GM18508 (cell line): ENCODE data around the gene DPP4.
"Not testable (repeated sequence)": the region's sequence is repeated elsewhere in the genome, so short reads cannot be mapped to it uniquely, and the experiment has no call there.

Experiments
- ATAC-seq: cut with Tn5 transposase; IDR thresholded peaks from one replicate; pipeline ENCODE4 v1.9.1; 2021; ENCODE audit warnings: moderate number of reproducible peaks; ENCODE audit not compliant: insufficient read depth, unreplicated experiment

DPP4 gene

DNA sequence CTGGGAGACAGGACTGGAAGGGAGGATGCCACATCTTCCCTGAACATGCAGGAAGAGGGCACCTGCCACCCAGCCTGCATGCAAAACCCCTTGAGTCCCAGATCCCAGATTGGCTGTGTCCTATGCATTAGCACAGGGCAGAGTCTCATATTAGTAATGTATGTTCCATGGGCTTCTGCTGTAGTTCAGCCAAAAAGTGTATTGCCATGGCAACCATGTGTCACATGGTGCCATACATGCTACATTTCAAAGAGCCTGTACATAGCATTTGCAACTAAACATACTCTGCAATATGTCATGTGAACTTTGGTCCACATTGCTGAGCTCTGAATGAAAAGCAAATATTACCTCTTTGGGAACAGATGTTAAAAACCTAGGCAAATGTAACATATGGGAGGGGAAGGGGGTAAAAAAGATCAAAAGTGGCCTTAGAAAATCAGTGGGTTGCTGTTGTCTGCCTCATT, 78.4 kb downstream of the DPP4 start:
- ATAC-seq, result no peak

DNA sequence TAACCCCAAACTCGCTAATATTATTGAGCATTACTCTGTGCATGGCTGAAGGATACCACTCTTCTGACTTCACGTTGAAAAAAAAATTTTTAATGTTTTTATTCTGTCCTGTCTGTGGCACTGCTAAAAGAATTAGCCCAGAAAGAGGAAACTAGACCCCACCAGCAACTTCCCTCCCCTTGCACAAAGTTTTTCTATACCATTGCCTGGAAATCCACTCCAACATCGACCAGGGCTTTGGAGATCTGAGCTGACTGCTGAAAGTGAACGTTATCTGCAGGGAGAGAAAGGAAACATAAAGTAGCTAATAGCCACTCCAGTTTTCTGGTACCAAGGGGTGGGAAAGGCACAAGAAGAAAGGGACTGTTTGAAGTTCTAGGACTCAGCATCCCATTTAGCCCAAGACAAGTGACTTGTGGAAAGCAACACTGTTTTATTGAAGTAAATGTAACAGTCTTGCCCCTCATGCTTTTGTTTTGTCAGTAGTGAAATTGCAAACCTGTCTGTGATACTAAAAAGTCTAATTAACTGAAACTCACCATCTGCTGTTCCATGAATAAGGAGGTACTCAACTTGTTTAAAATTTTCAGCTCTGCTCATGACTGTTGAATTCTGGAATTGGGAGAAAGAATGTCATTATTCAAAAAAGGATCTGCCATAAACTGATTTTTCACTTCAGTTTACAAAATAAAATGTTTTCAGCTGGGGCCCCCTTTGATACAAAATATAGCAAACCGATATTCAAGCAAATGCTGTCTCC, 79.1 kb downstream of the DPP4 start:
- no peak for ATAC-seq

DNA sequence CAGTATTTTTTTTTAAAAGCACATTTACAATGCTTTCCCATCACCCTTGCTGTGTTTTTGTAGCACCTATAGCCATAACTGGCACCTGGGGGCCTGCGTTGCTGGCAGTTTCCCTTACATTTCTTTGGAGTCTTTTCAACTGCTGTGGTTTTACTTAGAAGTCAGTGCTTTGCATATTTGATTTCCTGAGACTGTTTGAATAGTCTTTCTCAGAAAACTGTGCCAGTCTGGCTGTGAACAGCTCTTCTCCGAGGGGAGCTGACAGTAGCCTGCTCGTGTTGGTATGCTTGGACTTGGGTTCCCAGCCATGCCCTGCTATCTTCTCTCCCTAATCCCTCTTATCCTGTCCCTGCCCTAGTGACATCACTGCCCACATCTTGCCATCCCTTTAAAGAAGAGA, 81.5 kb downstream of the DPP4 start:
- peak; percentile 69 for ATAC-seq

DNA sequence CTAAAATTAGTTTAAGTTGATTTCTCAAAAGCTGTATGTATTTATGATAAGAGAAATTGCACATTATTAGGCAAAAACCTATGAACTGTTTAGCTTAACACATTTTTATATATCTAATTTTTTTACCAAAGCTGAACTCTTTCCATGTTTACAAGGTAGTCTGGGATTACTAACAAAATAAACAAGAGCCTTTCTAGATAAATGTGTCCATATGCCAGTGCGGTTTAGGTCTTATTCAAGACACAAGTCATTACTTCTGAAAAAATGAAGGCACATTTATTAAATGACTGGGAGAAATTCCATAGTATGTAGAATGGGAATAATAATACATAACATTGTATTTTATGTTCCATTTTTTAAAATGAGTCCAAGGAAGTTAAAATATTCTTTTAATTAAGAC, 82.0 kb downstream of the DPP4 start:
- ATAC-seq, result no peak

DNA sequence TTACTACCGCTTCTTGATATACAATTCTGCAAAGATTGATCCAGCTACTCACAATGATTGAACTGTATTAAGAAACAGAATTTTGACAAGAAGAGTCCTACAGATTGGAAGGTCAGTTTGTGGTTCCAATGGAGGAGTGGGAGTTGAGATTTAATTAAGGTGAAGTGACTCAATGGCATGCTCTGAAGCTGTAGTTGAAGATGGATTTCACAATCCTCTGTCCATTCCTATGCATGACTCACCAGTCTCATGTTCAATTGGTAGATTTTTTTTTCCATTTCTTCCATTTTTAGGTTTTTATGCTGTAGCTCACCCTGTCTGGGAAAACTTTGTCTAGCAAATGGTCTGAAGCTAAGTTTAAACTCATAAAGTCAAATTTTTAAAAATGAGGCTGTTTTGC, 83.3 kb downstream of the DPP4 start:
- ATAC-seq, result no peak

DNA sequence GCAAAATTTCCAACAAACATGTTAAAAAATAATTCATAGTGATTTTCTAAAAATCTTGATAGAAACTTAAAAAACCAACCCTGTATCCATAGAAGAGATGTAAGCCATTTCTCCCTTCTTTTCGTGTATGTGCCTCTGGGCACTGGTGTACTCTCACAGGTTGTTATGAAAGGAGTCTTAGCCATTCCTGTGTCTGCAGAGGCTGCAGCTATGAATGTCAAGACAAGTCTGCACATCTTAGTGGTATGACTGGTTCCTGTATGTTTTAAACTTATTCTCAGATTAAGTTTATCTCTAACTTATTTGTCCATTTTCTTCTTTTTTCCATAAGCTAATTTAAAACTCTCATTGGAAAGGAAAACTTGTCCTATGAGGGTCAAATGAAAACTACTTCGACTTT, 84.0 kb downstream of the DPP4 start:
- ATAC-seq, result no peak

DNA sequence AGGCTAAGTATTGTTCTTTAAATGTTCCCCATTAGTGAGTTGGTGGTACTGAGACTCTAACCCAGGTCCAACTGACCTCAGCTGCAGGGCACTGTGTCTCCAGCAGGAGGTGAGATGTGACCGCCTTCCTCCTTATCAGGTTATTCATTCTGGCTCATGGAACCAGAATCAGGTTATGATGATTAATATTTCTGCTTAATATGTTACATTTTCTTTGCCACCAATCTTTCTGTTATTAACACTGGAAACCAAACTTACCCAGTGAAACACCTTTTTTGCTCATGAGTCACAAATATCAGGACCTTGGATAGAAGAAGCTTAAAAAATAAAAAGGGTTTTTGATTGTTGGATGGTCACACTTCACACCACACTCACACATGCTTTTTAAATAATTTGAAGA, 85.4 kb downstream of the DPP4 start:
- ATAC-seq, result no peak

DNA sequence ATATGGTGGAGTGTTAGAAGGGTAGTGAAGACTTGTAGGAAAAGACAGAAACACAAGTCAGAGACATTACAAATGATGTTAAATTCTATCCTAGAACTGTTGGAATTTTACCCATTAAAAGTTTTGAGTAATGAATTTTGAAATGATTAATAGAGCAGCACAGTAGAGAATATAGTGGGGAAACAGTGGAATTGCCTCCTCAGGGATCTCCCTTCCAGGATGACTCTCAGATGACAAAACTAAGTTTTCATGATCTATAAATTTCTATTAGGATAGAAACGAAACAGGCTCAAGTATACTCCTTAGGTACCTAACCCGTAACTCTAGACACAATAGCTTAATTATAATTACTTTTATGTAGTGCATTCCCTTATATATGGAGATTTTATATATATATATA, 86.7 kb downstream of the DPP4 start:
- no peak for ATAC-seq

DNA sequence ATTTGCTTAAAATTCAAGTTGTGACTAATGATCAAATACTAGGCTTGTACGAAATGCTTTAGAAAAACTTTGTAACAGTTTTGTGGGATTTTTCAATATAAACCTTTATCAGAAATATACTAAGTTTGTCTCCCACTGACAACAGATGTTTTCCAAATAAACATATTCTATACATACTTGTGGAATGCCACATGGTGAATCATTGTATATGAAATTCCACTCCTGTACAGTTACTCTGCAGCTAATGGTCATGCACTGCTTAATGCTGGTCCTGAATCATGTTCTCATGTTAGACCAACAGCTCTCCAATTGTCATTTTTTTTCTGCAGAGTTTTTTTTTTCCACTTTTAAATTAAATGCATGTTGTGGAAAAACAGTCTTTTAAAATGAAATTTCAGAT, 90.1 kb downstream of the DPP4 start:
- ATAC-seq, result no peak

DNA sequence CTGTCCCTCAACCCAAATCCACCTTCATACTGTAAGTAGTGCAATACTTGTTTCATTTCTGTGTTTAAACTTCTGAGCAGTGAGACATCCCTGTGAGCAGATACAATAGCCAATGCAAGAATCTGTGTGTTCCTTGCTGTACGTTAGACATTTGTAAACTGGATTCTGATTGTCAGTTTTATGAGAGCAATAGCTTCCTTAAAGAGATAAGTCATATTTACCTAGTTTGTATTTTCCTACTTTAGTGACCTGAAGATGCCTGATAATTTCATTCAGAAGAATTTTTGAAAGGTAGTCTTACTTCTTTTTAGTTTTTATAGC, 90.7 kb downstream of the DPP4 start:
- no peak for ATAC-seq

DNA sequence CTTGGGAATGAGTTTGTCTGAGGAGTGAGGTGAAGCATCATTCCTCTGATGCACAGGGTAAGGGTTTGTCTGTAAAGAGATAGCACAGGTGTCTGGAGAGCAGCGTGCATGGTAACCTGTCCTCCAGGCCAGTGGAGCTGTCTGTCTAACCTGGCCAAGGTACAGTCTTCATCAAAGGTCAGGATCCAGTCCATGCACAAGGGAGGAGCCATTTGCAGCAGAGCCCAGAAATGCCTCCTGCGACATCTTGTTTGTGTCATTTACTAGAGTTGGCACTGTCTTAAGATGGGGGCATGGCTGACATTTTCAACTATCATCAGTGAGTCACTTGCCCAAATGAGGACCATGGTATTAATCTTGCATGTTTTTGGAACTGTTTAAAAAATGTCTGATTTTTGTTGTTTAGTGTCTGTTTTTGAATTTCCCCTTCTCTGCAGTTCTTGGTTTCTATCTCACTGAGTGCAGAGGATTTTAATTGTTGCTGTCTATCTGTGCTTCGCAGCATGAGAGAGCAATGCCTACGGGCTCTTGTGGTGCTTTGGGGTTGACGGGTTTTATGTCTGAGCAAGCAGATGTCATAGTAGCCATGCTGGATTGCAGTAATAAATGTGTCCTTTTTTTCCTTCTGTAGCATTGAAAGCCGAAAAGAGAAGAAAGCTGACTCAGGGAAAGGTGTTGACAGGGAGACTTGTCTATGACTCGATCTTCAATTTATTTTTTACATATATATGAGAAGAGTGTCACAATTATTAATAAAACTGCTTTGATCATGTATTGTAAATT, 91.3 kb downstream of the DPP4 start:
- no peak for ATAC-seq

DNA sequence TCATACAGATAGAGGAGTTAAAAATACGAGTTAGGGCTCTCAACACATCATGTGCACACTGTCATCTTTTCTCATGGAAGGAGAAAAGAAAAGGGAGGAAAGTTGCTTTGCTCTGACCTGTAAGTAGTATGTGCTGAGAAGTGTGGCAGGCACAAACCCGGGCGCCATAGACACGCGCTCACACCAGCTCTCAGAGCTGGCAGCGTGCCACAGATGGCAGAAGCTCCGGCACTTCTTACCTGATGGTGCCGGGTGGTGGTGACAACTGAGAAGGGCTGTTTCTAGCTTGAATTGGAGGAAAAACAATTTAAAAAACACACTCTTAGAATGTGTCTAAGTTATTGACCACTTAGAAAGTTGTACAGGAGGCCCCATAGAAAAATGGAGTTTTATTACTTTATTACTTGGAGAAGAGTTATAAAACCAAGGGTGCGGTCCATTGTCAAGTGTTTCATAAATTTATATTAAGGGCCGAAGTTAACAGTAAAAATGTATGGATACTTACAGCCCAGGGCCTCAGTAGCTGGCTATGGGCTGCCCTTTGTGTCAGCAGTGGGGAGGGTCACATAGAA, 92.2 kb downstream of the DPP4 start:
- no peak for ATAC-seq

DNA sequence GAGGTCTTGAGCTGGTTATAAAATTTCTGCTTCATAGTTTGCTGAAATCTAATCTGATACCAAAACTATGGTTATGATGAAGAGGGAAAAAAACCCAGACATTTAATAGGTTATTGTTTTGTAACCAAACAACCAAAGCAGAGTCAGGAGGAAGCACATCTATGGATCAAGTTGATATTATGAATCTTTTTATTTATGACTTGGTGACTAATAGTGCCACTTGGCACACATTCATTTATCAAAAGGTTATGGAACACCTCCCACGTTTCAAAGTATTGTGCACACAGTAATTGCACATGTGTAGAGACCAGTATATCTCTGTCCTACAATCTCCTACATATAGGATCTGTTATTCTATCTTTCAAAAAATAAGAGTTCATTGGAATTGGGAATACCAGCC, 93.0 kb downstream of the DPP4 start:
- no peak for ATAC-seq

DNA sequence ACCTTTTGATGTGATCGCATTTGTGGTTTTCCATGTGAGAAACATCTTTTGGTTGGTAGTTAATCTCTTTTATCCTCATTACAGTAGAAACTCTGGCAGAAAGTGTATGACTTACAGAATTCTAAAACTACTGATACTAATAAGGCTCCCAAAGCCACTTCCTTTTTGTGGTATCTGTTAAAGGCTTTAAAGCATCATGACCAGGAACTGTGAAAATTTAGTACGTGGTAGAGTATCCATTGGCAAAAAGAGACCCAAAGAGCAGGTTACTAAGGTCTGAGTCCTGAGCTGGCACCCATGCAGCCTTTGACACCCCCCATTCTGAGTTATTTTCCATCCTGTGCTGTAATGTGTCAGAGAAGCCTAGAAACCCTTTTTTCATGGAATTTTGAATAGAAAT, 94.5 kb downstream of the DPP4 start:
- ATAC-seq, result no peak

DNA sequence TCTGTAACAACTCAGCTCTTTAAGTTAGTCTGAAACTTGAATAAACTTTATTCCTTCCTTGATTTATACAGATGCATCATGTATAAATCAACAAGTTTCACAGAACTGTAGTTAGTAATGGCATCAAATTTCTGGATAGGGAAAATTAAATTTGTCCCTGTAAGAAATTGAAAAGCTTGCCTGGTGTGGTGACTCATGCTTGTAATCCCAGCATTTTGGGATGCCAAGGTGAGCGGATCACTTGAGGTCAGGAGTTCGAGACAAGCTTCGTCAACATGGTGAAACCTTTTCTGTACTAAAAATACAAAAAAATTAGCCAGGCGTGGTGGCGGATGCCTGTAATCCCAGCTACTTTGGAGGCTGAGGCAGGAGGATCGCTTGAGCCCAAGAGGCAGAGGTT, 96.1 kb downstream of the DPP4 start:
- not testable (repeated sequence) for ATAC-seq

DNA sequence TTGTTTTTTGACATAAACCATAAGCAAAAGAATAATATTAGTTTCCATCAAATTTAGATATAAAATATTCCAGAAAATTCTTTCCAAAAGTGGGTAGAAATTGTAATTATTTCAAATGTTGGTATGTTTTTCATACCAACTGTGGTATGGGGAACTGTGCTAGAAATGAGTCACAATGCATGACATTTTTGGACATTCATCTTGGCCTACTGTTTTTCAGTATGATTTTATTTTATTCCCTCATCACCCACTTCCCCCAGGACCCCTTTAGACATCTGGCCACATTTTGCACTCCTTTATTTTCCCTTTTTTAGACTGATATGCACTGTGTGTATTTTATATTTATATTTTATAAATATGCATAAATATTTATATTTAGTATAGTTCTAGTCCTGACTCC, 97.1 kb downstream of the DPP4 start:
- no peak for ATAC-seq

DNA sequence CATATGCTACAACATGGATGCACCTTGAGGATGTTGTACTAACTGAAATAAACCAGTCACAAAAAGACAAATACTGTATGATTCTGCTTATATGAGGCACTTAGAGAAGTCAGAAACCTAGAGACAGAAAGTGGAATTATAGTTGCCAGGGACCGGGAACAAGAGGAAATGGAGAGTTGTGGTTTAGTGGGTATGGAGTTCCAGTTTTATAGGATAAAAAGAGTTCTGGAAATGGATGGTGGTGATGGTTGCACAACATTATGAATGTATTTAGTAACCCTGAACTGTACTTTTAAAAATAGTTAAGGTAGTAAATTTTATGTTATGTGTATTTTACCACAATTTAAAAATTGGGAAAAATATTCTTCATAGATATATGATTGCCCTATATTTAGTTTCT, 97.7 kb downstream of the DPP4 start:
- ATAC-seq, result no peak

DNA sequence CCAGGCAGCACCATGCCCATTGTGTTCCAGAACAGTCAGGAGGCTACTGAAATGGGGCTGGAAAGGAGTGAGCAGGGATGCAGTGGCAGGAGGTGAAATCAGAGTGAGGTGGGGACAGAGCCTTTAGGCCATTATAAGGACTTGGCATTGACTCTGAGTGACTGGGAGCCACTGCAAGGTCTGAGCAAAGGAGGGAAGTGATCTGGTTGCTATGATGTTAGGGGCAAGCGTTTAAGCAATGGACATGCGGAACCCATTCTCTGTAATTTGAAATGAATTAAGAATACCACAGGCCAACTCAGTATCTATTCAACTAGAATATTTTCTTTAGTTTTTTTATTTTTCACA, 98.2 kb downstream of the DPP4 start:
- ATAC-seq, result no peak

DNA sequence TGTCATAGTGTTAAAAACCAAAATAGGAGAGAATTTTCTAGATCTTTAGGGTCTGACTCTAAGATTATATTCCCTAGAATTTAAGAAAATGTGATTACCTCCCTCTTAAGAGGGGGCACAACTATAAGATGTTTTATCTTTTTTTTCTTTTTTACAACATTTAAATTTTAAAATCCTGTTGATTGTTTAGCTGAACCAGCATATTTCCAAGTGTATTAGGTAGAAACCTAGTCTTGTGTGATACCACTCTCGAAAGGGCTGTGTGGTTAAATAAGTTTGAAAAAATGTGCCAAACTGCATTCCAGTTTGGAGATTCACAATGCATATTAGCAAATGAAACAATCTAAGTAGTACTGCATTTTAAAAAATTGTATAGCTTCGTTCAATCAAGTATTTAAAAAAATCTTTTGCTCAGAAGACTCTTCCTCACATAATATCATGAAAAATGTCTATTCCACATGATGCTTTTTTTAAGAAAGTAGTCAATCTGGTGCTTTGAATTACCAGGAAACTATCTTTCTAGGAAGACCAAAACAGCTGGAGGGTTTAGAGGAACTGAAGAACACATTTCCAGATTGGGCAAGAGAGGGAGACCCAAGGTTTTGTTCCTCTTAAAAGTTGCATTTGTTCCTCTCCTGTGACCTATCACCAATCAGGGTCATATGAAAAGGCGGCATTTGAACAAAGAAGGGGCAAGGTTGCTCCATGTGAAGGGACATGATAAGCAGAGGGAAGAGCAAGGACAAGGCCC, 98.8 kb downstream of the DPP4 start:
- no peak for ATAC-seq

DNA sequence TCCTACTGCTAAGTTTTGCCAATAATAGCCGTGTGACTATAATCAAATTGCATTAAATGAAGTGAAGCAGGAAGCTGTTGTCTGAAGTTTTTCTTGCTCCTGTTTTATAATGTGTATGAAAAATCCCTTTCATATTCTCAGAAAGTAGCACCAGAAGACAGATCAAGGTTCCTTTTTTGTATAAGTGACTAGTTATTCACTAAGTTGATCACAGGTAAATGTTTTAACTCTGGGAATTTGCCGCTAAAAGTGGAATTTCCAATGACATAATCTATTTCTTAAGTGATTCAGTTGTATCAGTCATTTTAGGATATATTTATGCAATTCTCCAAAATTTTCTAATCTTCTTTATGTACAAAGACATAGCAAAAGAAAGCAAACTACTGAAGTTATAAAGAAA, 99.6 kb downstream of the DPP4 start:
- ATAC-seq, result no peak

DNA sequence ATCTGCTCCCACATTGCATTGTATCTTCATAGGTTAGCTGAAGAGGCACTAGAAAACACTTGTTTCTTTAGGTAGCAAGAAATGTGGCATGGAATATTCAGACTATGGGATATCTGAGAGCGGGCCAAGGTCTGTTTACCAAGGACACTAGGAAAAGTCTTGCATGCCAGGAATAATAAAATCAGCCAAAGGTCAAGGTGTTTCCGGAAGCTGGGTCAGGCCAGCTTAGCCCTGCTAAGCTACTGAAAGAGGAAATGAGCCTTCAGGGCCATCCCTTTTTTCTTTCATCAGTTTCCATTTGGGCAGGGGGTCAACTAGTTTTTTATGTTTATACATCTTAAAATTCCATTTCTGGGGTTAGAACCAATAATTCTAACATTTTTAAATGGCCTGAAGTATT, 101.1 kb downstream of the DPP4 start:
- no peak for ATAC-seq
